GM21619 (cell line): ENCODE measurements around the gene PHACTR1.
"Not testable (repeated sequence)": the region's sequence is repeated elsewhere in the genome, so short reads cannot be mapped to it uniquely, and the experiment has no call there.

Experiments
- ATAC-seq: cut with Tn5 transposase; IDR thresholded peaks from one replicate; pipeline ENCODE4 v1.9.1; 2021; ENCODE audit not compliant: unreplicated experiment

Gene PHACTR1

GRCh38 chr6:13298446-13298845, 581.9 kb downstream of the PHACTR1 start:
- ATAC-seq, result no peak

GRCh38 chr6:13299403-13299821, 582.8 kb downstream of the PHACTR1 start:
- no peak for ATAC-seq

- ATAC-seq, result no peak
These were observed 583.4 kb downstream of the PHACTR1 start for GRCh38 chr6:13299918-13300317.

GRCh38 chr6:13300643-13301590, 584.4 kb downstream of the PHACTR1 start:
- ATAC-seq, result no peak

- ATAC-seq, result no peak
These were observed 585.7 kb downstream of the PHACTR1 start for GRCh38 chr6:13302291-13302690.

GRCh38 chr6:13302751-13303667, 586.4 kb downstream of the PHACTR1 start:
- ATAC-seq, result peak; percentile 68

- ATAC-seq, result peak; percentile 60
These were observed 587.1 kb downstream of the PHACTR1 start for GRCh38 chr6:13303668-13304017.

GRCh38 chr6:13304101-13304500, 587.5 kb downstream of the PHACTR1 start:
- ATAC-seq, result no peak

GRCh38 chr6:13304580-13305260, 588.2 kb downstream of the PHACTR1 start:
- ATAC-seq, result peak; percentile 35

- no peak for ATAC-seq
These were observed 588.7 kb downstream of the PHACTR1 start for GRCh38 chr6:13305288-13305687.

GRCh38 chr6:13305791-13306190, 589.2 kb downstream of the PHACTR1 start:
- no peak for ATAC-seq

GRCh38 chr6:13307508-13307995, 591.0 kb downstream of the PHACTR1 start:
- ATAC-seq, result no peak

GRCh38 chr6:13308332-13308731, 591.8 kb downstream of the PHACTR1 start:
- ATAC-seq, result no peak

GRCh38 chr6:13311155-13311554, 594.6 kb downstream of the PHACTR1 start:
- ATAC-seq, result no peak

- ATAC-seq, result no peak
These were observed 598.2 kb downstream of the PHACTR1 start for GRCh38 chr6:13314806-13315205.

- no peak for ATAC-seq
These were observed 599.3 kb downstream of the PHACTR1 start for GRCh38 chr6:13315896-13316295.

- ATAC-seq, result no peak
These were observed 602.3 kb downstream of the PHACTR1 start for GRCh38 chr6:13318821-13319220.

GRCh38 chr6:13319891-13320564, 603.5 kb downstream of the PHACTR1 start:
- ATAC-seq, result no peak

GRCh38 chr6:13326031-13326586, 609.5 kb downstream of the PHACTR1 start:
- ATAC-seq, result not testable (repeated sequence)

- ATAC-seq, result peak; percentile 13
These were observed 611.1 kb downstream of the PHACTR1 start for GRCh38 chr6:13327691-13328075.
